ENCODE results near the gene NALCN.

Gene NALCN

GRCh38 chr13:101417043-101417406 lies 717 bp upstream of the NALCN start:
- H3K9me3 ChIP-seq (ENCODE audit: control insufficient read depth, low read length), result no peaks in the 10 kb centered on the region
- H3K4me3 ChIP-seq (ENCODE audit: insufficient read depth, low read depth, low read length, poor library complexity, severe bottlenecking), result no peak overlapping the region
- DNase-seq, result no peak
- H3K27me3 ChIP-seq (replicated peaks; ENCODE audit: control insufficient read depth, insufficient read depth, low read length, poor library complexity, severe bottlenecking), result no peaks in the 10 kb centered on the region
- no peak overlapping the region for H3K27ac ChIP-seq (ENCODE audit: insufficient read depth, low read length, poor library complexity, severe bottlenecking)
- no peaks in the 10 kb centered on the region for H3K36me3 ChIP-seq (ENCODE audit: control insufficient read depth, insufficient read depth, low read length)
- no peaks in the 10 kb centered on the region for H3K4me1 ChIP-seq (ENCODE audit: control insufficient read depth, insufficient read depth, low read length, poor library complexity, severe bottlenecking)

- Histone ChIP-seq H3K4me3 (ENCODE audit: insufficient read depth, low read depth, low read length, poor library complexity, severe bottlenecking) (no peak overlapping the region), H3K27me3 (replicated peaks; ENCODE audit: control insufficient read depth, insufficient read depth, low read length, poor library complexity, severe bottlenecking) (no peaks in the 10 kb centered on the region), H3K27ac (ENCODE audit: insufficient read depth, low read length, poor library complexity, severe bottlenecking) (no peak overlapping the region)
Measured at GRCh38 chr13:101415358-101416174, 742 bp downstream of the NALCN start.

GRCh38 chr13:101412076-101412475 lies 4.2 kb downstream of the NALCN start:
- Histone ChIP-seq H3K4me1 (ENCODE audit: control insufficient read depth, insufficient read depth, low read length, poor library complexity, severe bottlenecking) (no peaks in the 10 kb centered on the region), H3K36me3 (ENCODE audit: control insufficient read depth, insufficient read depth, low read length) (no peaks in the 10 kb centered on the region), H3K27ac (ENCODE audit: insufficient read depth, low read length, poor library complexity, severe bottlenecking) (no peak overlapping the region), H3K4me3 (ENCODE audit: insufficient read depth, low read depth, low read length, poor library complexity, severe bottlenecking) (no peak overlapping the region), H3K9me3 (ENCODE audit: control insufficient read depth, low read length) (no peaks in the 10 kb centered on the region), H3K27me3 (replicated peaks; ENCODE audit: control insufficient read depth, insufficient read depth, low read length, poor library complexity, severe bottlenecking) (no peaks in the 10 kb centered on the region)
- DNase-seq, result no peak

More at GRCh38 chr13:101415358-101416174, 742 bp downstream of the NALCN start:
- no peak for DNase-seq
- H3K36me3 ChIP-seq (ENCODE audit: control insufficient read depth, insufficient read depth, low read length), result no peaks in the 10 kb centered on the region
- H3K9me3 ChIP-seq (ENCODE audit: control insufficient read depth, low read length), result no peaks in the 10 kb centered on the region
- no peaks in the 10 kb centered on the region for H3K4me1 ChIP-seq (ENCODE audit: control insufficient read depth, insufficient read depth, low read length, poor library complexity, severe bottlenecking)

- no peak overlapping the region for H3K27ac ChIP-seq (ENCODE audit: insufficient read depth, low read length, poor library complexity, severe bottlenecking)
- H3K27me3 ChIP-seq (replicated peaks; ENCODE audit: control insufficient read depth, insufficient read depth, low read length, poor library complexity, severe bottlenecking), result no peaks in the 10 kb centered on the region
- no peaks in the 10 kb centered on the region for H3K36me3 ChIP-seq (ENCODE audit: control insufficient read depth, insufficient read depth, low read length)
- H3K9me3 ChIP-seq (ENCODE audit: control insufficient read depth, low read length), result no peaks in the 10 kb centered on the region
- DNase-seq, result no peak
- no peaks in the 10 kb centered on the region for H3K4me1 ChIP-seq (ENCODE audit: control insufficient read depth, insufficient read depth, low read length, poor library complexity, severe bottlenecking)
- H3K4me3 ChIP-seq (ENCODE audit: insufficient read depth, low read depth, low read length, poor library complexity, severe bottlenecking), result no peak overlapping the region
Measured at GRCh38 chr13:101408992-101409656, 7.2 kb downstream of the NALCN start.

- H3K27me3 ChIP-seq (replicated peaks; ENCODE audit: control insufficient read depth, insufficient read depth, low read length, poor library complexity, severe bottlenecking), result no peaks in the 10 kb centered on the region
- no peaks in the 10 kb centered on the region for H3K4me1 ChIP-seq (ENCODE audit: control insufficient read depth, insufficient read depth, low read length, poor library complexity, severe bottlenecking)
- no peaks in the 10 kb centered on the region for H3K36me3 ChIP-seq (ENCODE audit: control insufficient read depth, insufficient read depth, low read length)
- H3K27ac ChIP-seq (ENCODE audit: insufficient read depth, low read length, poor library complexity, severe bottlenecking), result no peak overlapping the region
- DNase-seq, result no peak
- H3K9me3 ChIP-seq (ENCODE audit: control insufficient read depth, low read length), result no peaks in the 10 kb centered on the region
- H3K4me3 ChIP-seq (ENCODE audit: insufficient read depth, low read depth, low read length, poor library complexity, severe bottlenecking), result no peak overlapping the region
Measured at GRCh38 chr13:101408154-101408553, 8.2 kb downstream of the NALCN start.

- Histone ChIP-seq H3K9me3 (ENCODE audit: control insufficient read depth, low read length) (no peaks in the 10 kb centered on the region), H3K27ac (ENCODE audit: insufficient read depth, low read length, poor library complexity, severe bottlenecking) (no peak overlapping the region), H3K27me3 (replicated peaks; ENCODE audit: control insufficient read depth, insufficient read depth, low read length, poor library complexity, severe bottlenecking) (no peaks in the 10 kb centered on the region), H3K36me3 (ENCODE audit: control insufficient read depth, insufficient read depth, low read length) (no peaks in the 10 kb centered on the region), H3K4me1 (ENCODE audit: control insufficient read depth, insufficient read depth, low read length, poor library complexity, severe bottlenecking) (no peaks in the 10 kb centered on the region), H3K4me3 (ENCODE audit: insufficient read depth, low read depth, low read length, poor library complexity, severe bottlenecking) (no peak overlapping the region)
- no peak for DNase-seq
Measured at GRCh38 chr13:101406791-101407190, 9.5 kb downstream of the NALCN start.

- H3K27me3 ChIP-seq (replicated peaks; ENCODE audit: control insufficient read depth, insufficient read depth, low read length, poor library complexity, severe bottlenecking), result no peaks in the 10 kb centered on the region
- no peaks in the 10 kb centered on the region for H3K4me1 ChIP-seq (ENCODE audit: control insufficient read depth, insufficient read depth, low read length, poor library complexity, severe bottlenecking)
- no peaks in the 10 kb centered on the region for H3K36me3 ChIP-seq (ENCODE audit: control insufficient read depth, insufficient read depth, low read length)
- no peak overlapping the region for H3K27ac ChIP-seq (ENCODE audit: insufficient read depth, low read length, poor library complexity, severe bottlenecking)
- no peak for DNase-seq
- no peak overlapping the region for H3K4me3 ChIP-seq (ENCODE audit: insufficient read depth, low read depth, low read length, poor library complexity, severe bottlenecking)
- no peaks in the 10 kb centered on the region for H3K9me3 ChIP-seq (ENCODE audit: control insufficient read depth, low read length)
Measured at GRCh38 chr13:101401196-101401595, 15.1 kb downstream of the NALCN start.

GRCh38 chr13:101399365-101399764 lies 16.9 kb downstream of the NALCN start:
- Histone ChIP-seq H3K27me3 (replicated peaks; ENCODE audit: control insufficient read depth, insufficient read depth, low read length, poor library complexity, severe bottlenecking) (no peaks in the 10 kb centered on the region), H3K4me1 (ENCODE audit: control insufficient read depth, insufficient read depth, low read length, poor library complexity, severe bottlenecking) (no peaks in the 10 kb centered on the region), H3K4me3 (ENCODE audit: insufficient read depth, low read depth, low read length, poor library complexity, severe bottlenecking) (no peak overlapping the region), H3K9me3 (ENCODE audit: control insufficient read depth, low read length) (no peaks in the 10 kb centered on the region), H3K27ac (ENCODE audit: insufficient read depth, low read length, poor library complexity, severe bottlenecking) (no peak overlapping the region), H3K36me3 (ENCODE audit: control insufficient read depth, insufficient read depth, low read length) (no peaks in the 10 kb centered on the region)
- DNase-seq, result no peak

GRCh38 chr13:101398920-101399319 lies 17.4 kb downstream of the NALCN start:
- no peaks in the 10 kb centered on the region for H3K27me3 ChIP-seq (replicated peaks; ENCODE audit: control insufficient read depth, insufficient read depth, low read length, poor library complexity, severe bottlenecking)
- no peak overlapping the region for H3K27ac ChIP-seq (ENCODE audit: insufficient read depth, low read length, poor library complexity, severe bottlenecking)
- no peak for DNase-seq
- no peaks in the 10 kb centered on the region for H3K4me1 ChIP-seq (ENCODE audit: control insufficient read depth, insufficient read depth, low read length, poor library complexity, severe bottlenecking)
- H3K4me3 ChIP-seq (ENCODE audit: insufficient read depth, low read depth, low read length, poor library complexity, severe bottlenecking), result no peak overlapping the region
- H3K36me3 ChIP-seq (ENCODE audit: control insufficient read depth, insufficient read depth, low read length), result no peaks in the 10 kb centered on the region
- H3K9me3 ChIP-seq (ENCODE audit: control insufficient read depth, low read length), result no peaks in the 10 kb centered on the region

GRCh38 chr13:101398191-101398590 lies 18.1 kb downstream of the NALCN start:
- Histone ChIP-seq H3K36me3 (ENCODE audit: control insufficient read depth, insufficient read depth, low read length) (no peaks in the 10 kb centered on the region), H3K4me3 (ENCODE audit: insufficient read depth, low read depth, low read length, poor library complexity, severe bottlenecking) (no peak overlapping the region), H3K27me3 (replicated peaks; ENCODE audit: control insufficient read depth, insufficient read depth, low read length, poor library complexity, severe bottlenecking) (no peaks in the 10 kb centered on the region), H3K9me3 (ENCODE audit: control insufficient read depth, low read length) (no peaks in the 10 kb centered on the region), H3K27ac (ENCODE audit: insufficient read depth, low read length, poor library complexity, severe bottlenecking) (no peak overlapping the region), H3K4me1 (ENCODE audit: control insufficient read depth, insufficient read depth, low read length, poor library complexity, severe bottlenecking) (no peaks in the 10 kb centered on the region)
- no peak for DNase-seq
